Stimulated activated CD4-positive, alpha-beta T cell treated with anti-CD3 and anti-CD28 coated beads, Interleukin-2, amount 100 ng/mL, for 48 hours (primary cell): ENCODE results near the gene KIAA1614.
"Not testable (repeated sequence)": the region's sequence is repeated elsewhere in the genome, so short reads cannot be mapped to it uniquely, and the experiment has no call there.

Experiments used
- DNase-seq, 2 donors: peaks; one replicate each; pipeline ENCODE4 v3.0.0-alpha.2; 2020

The KIAA1614 gene

DNA sequence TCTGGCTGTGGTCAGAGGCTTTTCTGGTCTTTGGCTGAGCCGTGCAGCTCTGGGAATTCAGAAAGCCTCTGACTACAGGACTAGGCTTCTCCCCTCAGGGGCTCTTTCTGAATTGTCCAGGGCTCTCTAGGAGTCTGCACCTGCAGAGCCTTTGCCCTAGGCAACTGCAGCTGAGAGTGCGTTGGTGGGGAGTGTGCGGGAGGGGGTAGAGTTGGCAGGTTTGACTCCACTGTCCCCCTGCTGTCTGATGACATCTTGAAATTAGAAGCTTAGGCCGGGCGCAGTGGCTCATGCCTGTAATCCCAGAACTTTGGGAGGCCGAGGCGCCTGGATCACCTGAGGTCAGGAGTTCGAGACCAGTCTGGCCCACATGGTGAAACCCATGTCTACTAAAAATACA, 32.9 kb downstream of the KIAA1614 start:
- DNase-seq = no peak

DNA sequence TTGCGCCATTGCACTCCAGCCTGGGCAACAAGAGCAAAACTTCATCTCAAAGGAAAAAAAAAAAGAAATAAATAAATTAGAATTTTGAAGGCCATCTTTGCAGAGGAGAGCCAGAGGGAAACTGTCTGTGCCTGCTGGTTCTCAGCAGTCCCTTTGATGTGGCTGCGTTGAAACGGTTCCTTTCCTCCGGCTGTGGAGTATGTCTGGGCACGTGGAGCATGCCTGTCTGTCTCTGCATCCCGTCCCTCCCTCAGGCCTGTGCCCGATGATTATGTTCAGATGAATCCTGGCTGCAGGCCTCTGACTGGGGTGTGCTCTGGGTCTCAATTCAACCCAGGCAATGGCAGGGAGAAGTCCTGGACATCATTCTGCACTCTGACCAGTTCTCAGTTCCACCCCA, 33.4 kb downstream of the KIAA1614 start:
- DNase-seq = no peak

DNA sequence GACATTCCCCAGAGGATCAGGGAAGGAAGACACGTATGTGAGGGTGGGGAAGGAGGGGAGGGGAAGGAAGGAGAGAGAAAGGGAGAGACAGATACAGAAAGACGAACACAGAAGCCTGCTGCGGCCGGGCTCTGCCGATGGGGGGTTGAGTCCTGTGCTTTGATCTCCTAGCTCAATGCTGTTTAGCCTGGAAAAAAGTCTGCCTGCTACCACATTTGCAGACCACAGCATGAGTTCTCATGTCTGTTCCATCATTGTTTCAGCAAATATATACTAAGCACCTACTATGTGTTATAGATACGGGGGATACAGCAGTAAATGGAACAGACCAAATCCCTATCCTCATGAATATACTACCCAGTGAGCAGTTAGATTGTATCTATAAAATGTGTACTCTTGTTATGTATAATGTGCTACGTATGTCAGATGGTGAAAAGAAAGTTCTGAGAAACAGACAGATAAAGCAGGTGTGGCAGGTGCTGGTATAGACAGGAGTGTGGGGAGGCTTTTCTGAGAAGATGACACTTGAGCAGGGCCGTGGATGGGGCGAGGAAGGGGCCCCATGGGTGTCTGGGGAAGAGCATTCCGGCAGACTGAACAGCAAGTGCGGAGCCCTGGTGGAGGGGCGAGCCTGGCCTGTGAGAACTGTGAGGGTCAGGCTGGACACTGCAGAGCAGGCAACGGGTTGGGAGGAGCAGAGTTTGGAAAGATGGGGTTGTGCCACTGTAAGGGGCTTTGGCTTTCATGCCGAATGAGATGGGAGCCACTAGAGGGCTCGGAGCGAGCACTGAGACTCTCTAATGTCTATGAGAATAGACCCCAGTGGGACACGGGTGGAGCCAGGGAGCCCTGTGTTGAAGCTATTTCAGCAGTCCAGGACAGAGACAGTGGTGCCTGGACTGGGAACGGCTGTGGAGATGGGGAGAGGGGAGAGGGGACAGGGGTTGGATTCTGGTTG, 34.1 kb downstream of the KIAA1614 start:
- no peak for DNase-seq

DNA sequence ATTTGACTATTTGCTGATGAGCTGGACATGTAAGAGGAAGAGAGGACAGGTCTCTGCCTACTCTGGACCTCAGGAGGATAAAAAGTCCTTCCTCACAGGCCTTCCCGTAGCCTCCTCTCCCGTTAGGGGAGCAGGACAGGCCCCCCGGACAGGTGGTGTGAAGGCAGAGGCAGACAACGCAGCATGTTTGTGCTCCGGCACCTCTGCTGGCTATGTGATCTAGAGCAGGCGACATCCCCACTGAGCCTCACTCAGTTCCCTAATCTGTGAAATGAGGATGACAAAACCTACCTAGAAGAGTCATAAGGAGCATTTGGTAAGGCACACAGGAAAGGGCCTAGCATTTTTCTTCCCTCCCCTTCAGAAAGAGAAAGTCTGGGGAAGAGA, 34.8 kb downstream of the KIAA1614 start:
- DNase-seq = no peak

DNA sequence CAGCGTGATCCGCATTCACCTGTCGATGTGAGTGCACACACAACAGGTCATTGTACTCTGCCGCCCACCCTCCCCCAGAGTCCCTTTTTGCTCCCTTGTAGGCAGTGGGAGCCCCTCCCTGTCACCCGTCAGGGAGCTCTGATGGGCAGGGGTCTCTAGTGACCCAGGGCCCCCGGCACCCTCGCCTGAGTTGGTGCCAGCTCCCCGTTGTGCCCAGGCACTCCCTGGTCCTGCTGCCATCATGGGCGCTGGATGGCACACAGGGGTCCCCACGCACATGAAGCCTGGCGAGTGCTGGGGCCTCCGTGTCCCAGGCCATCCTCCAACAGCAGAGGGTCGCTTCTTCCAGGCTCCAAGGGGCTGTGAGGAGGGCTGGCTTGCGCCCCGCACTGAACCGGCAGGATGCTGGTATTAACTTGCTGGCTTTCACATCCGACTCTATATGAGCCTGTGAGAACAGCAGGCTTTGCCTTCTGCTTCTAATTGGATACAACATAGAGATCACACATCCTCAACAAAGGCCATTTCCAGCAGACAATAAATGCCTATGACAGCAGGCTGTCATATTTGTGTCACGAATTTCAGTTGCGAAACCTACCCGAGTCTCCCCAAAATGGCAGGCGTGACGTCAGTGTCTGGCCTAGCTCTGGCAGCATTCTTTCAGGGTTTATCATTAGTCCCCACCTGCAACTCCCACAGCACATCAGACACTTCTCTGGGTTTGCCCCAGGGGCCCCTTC, 35.4 kb downstream of the KIAA1614 start:
- DNase-seq = no peak

DNA sequence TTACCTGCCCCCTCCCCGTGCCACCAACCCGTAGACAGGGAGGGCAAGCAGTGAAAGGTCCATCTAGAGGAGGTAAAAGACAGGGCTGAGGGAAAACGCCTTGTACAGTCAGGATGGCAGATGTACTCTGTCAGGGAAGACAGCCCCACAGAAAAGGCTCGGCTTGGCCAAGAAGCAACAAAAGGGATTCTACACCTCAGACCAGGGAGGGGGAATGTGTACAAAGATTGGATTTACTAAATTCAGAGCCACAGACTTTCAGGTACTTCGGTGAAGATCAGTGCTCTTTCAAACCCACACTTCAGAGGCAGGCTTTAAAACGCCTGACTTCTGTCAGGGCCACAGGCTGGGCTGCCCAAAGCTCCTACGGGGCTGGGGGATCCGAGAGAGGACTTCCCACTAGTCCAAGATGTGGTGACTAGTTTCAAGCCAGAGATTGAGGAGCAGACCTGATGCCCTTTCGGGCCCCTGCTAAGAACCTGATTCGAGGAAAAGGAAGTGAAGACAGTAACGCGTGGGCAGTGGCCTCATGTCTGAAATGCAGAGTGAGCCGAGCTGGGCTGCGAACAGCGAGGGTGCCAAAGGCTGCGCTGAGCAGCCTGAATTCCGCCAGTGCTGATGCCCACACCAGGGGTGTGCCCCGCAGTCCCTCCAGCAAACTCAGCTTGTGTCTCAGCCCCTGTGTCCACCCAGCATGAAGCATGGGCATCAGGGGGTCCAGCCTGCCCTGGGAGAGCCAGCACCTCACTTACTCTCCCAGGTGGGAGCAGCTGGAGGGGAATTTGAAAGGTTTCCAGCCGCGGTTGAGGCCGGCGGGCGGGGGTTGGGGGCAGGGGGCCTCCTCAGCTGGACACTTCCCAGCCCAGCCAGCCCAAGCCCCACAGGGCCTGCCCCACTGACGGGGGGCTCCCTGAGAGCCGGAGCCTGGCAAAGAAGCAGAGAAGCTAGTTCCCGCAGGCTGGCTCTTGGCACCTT, 36.2 kb downstream of the KIAA1614 start:
- DNase-seq = no peak

DNA sequence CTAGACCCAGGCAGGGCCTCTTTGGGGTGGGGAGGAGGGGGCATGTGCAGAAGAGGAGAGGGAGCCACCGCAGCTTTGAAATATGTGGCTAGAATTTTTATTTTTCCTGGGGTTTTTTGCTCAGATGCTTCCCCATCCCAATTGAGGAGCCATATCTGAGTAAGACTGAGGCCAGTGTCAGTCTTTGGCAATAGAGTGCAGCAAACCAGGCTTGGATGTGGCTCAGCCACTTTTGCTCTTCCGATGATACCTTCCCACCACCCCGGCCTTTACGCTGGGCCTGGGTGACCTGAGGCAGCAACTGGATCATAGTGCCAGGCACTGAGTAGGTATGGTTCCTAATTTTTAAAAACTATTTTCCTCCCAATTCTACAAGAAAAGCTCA, 36.9 kb downstream of the KIAA1614 start:
- no peak for DNase-seq

DNA sequence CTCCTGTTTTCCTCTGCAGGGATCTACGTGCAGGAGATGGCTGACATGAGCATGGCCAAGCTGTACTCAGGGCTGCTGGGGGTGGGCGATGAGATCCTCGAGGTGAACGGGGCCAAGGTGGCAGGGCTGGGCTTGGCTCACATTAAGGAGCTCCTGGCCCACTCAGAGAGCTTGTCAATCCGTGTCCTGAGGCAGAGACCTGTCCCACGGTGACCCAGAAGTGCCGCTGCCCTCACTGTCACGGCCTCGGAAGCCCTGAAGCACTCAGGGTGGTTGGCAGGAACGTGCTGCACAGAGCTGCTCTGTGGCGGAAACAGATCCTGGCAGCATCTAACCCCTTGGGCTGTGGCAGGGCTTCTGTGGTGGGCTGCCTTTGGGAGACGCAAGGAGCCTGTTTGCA, 37.6 kb downstream of the KIAA1614 start:
- DNase-seq = no peak

DNA sequence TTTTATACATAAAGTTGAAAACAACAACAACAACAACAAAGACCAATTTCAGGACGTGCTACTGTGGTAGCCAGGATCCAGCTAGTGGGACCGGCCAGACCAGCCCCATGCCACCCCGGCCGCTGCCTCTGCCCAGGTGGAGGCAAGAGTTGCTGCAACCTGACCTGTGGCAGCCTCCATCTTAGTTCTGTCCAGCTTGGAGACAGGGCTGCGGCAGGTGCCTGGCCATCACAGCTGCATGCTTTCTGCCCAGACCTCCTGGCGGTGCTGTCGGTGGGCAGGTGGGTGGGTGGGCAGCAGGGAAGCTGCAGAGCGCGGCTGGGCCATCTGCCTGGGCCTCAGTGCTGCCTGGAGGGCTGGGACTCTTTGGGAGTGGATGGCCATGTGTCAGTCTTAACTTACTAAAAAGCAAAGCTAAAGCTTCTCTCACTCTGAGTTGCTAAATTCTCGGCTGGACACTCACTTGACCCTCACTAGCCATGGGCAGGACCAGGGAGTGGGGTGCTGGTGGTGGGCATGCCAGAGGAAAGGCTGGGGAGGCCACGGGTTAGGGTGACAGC, 38.6 kb downstream of the KIAA1614 start:
- DNase-seq = no peak

DNA sequence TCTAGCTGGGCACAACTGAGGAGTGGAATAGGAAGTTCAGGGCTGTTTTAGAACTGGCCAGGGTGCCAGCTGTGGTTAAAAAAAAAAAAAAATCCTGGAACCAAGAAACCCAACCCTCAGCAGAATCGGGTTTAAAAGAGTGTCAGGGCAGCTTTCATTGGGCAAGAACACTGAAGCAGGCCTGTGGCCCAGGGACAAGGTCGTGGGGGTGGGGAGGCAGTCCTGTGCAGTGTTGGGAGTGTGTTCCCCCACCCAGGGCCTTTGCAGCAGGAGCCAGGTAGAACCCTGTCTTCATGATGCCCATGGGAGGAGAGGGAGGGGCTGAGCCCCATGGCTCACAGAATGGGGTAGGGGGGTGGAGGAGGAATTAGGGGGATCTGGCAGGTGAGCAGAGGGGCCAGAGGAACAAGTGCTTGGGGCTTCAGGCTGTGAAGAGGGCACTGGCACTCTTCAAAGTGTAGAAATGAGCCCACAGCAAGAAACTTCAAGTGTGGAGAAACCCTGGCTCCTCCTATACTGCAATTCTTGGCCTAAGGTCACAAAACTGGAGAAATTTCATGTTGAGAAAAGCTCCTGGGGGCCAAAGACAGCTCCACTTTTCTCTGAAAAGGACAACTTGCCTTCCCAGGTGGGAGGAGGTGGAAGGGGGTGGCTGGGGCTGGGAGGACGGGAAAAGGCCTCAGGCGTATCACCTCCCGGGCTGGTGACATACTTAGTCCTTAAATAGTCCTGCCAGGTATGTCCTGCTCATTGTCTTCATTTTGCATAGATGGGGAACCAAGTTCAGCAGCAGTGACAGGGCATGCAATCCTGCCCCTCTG, 39.3 kb downstream of the KIAA1614 start:
- no peak for DNase-seq

DNA sequence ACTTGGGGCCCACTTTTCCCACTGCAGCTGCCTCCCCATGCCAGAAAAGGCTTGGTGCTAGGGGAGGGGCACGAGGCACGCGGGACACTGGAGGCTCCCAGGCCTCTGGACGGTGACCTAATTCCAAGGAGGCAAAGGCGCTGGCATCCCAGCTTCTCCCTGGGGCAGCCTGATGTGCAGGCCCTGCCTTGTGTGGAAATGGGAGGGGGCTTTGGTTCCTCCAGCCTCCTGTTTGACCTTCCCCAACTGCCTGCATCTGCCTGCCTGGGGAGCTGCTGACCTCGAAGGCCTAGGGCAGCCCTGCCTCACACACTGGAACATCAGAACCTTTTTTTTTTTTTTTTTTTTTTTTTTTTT, 39.9 kb downstream of the KIAA1614 start:
- DNase-seq = no peak

DNA sequence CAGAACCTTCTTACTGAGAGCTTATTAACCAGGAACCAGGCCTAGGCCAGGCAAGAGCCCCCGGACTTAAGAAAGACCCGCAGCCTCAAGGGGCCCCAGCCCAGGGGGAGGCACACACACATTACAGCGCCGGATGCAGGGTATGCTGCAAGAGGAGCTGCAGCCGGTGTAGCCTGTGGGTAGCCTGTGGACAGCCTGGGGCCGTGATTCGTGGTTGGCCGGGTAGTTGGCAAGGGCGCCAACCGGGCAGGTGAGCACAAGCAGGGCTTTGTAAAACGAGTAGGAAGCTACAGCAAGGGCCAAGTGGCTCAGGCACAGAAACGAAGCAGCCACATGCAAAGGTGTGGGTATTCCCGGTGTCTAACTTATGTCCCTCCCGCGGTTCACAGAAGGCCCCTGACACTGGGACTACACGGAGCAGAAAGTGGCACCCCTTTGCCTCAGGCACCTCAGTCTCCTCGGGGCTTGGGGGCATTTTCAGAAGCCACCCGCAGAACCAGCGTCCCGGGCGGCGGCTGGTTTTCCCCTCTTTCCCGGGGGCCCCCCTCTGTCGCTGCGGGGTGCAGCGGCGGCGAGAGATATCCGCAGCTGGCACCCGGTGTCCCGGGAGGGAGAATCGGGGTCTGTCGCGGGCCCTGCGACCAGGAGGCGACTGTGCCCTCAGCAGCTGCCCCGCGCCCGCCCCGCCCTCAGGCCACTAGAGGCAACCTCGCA, 40.8 kb downstream of the KIAA1614 start:
- no peak for DNase-seq

DNA sequence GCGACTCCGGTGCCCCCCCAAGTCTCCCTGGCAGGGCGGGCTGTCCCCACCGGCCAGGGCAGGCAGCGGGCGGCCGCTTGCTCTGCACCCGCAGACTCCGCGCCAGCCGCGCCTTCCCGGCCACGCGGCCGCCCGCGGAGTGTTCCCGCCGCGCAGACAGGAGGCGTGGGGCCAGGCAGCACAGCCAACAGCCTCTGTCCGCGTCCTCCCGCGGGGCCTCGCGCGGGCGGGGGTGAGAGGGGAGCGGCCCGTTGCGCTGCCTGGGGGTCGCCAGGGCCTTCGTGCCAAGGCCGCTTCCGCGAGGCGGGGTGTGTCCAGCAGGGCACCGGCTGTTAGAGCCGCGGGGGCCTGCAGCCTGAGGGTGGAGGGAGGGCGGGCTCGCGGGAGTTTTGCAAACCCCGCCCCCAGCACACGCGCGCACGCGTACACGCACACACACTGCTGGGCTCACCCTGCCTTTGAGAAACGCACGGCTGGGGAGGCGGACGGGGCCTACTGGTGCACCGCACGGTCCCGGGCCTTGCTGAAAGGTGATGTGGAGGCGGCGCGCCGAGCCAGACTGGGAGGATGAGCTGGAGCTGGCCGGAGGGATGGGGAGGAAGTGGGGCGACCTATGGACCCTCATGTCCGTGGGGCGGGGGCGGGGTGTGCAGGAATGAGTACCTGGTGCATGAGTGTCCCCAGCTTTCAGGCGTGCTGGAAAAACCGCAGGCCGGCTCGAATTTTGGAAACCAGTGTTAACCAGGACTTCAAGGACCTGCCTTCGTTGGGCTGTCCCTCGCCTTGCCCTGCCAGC, 41.5 kb downstream of the KIAA1614 start:
- DNase-seq = peak; percentile 47 to 55

DNA sequence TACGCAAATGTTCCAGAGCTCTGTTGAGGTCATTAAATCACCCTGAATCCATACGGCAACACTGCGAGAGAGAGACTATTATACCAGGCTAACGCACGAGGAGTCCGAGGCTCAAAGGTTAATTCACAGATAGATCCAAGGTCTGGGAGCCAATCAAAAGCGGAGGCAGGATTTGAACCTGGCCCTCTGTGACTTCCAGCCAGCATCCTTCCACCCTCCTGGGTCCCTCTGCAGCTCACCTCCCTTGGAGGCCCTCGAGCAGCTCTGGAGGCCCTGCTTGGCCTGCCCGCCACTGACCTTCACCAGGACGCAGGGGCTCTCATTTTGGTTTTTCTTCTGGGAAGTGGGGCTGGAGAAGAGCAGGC, 42.1 kb downstream of the KIAA1614 start:
- DNase-seq = no peak

DNA sequence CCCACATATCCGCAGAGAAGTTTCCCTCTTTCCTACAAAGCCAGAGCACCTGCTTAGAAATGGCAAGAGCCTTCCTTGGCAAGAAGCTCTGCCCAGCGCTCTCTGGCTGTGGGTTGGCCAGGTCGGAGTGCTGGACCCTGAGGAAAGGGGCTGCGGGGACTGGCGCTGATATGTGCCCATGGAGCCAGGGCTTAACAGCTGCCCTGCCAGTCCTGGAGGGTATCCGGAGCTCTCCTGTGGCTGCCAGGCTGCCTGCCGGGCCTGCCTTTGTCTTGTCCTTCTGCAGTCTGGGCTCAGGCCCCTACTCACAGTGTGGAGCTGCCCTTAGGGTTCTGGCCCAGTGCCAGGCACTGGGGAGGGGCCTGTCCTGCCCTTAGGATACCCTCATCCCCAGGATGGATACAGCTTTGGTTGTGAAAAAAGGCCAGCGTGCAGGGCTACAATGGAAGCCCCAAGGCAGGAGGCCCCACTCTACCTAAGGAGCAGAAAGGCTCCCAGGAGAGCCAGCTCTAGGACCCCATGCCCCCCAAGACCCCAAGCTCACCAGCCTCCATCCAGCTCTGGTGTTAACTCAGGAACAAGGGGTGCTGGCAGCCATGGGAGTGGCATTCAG, 43.4 kb downstream of the KIAA1614 start:
- no peak for DNase-seq

DNA sequence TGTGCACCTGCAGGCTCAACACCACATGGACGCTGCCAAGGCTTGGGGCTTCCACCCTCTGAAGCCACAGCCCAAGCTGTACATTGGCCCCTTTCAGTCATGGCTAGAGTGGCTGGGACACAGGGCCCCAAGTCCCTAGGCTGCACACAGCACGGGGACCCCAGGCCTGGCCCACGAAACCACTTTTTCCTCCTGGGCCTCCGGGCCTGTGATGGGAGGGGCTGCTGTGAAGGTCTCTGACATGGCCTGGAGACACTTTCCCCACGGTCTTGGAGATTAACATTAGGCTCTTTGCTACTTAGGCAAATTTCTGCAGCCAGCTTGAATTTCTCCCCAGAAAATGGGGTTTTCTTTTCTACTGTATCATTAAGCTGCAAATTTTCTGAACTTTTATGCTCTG, 46.9 kb downstream of the KIAA1614 start:
- DNase-seq = not testable (repeated sequence)

DNA sequence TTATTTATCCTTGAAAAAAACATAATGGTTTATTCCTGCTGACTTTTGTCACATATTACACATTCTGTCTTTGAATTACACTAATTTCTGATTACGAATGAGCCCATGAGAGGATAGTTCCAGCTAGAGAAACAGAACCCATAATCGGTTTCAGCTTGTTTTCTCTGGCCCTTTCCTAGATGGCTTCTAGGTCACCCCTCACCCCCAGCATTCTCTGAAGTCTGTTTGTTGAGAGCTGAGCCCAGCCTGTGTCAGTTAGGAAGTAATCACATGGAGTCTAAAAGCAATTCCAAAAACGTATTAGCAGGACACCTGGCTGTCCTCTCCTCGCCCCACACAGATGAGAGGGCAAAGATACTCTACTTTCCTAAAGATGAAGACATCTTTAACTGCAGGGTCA, 48.9 kb downstream of the KIAA1614 start:
- DNase-seq = no peak

DNA sequence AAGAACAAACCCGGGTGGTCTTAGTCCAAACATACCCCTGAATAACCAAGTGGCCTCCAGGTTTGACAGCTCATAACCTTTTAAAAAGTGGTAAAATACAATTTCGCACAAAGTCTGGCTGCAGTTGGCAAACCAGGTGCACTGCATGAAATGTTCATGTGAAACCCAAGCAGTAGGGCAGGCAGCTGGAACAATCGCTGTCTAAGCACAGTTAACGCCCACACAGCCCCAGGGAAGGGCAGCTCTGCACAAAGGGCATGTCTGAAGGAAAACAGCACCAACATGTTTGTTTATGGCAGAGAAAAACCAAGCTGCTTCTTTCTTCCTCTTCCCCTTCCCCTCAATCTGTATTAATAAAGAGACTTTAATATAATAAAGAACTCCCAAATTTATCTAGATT, 49.5 kb downstream of the KIAA1614 start:
- DNase-seq = no peak

DNA sequence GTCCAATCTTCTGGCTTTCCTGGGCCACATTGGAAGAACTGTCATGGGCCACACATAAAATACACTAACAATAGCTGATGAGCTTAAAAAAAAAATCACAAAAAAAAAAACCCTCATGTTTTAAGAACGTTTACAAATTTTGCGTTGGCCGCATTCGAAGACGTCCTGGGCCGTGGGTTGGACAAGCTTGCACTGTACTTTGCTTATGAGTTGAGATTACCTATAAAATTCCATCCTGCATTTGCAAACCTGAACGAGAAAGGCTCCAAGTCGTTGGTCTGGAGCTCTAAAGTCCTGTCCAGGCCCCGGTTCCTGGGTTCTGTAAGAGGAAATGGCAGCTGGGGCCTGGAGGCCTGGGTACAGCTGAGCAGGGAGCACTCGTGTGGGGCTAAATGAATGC, 51.4 kb downstream of the KIAA1614 start:
- no peak for DNase-seq

DNA sequence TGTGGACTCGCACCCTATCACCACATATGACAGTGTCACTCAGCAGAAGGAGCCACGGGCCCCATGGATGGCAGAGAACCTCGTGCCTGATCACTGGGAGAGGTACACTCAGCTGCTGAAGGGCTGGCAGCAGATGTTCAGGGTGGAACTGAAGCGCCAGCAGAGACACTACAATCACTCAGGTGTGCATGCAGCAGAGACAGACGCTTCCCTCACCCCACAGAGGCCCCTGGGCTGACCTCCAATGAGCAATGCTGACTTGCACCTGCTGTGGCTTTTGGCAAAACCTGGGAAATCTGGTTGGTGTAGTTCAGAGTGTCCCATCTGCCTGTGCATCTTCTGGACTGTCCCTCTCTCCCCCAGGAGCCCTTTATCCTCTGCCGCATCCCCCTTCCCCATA, 51.9 kb downstream of the KIAA1614 start:
- no peak for DNase-seq
